Ishikawa (cell line): ENCODE measurements around the gene TMEM169.

Experiments used
- CEBPB ChIP-seq: IDR thresholded peaks from 2 replicates; pipeline ENCODE4 v1.6.1; 2012
- CREB1 ChIP-seq: IDR thresholded peaks from 2 replicates; pipeline ENCODE4 v1.6.1; 2012; ENCODE audit warnings: low read depth
- EP300 ChIP-seq: IDR thresholded peaks from 2 replicates; pipeline ENCODE4 v1.6.1; 2012; ENCODE audit warnings: borderline replicate concordance
- FOXM1 ChIP-seq: IDR thresholded peaks from 2 replicates; pipeline ENCODE4 v1.6.1; 2012; ENCODE audit warnings: low read depth, borderline replicate concordance
- RAD21 ChIP-seq: IDR thresholded peaks from 2 replicates; pipeline ENCODE4 v1.6.1; 2012; ENCODE audit warnings: low read depth
- REST ChIP-seq: IDR thresholded peaks from 2 replicates; pipeline ENCODE4 v1.6.1; 2012; ENCODE audit warnings: low read depth, mild to moderate bottlenecking
- TAF1 ChIP-seq: IDR thresholded peaks from 2 replicates; pipeline ENCODE4 v1.6.1; 2012; ENCODE audit warnings: low read depth, mild to moderate bottlenecking
- TCF12 ChIP-seq: IDR thresholded peaks from 2 replicates; pipeline ENCODE4 v1.6.1; 2012; ENCODE audit warnings: low read depth
- TEAD4 ChIP-seq: IDR thresholded peaks from 2 replicates; pipeline ENCODE4 v1.6.1; 2012
- USF1 ChIP-seq: IDR thresholded peaks from 2 replicates; pipeline ENCODE4 v1.6.1; 2012
- YY1 ChIP-seq: IDR thresholded peaks from 2 replicates; pipeline ENCODE4 v1.6.1; 2012; ENCODE audit warnings: low read depth
- ZBTB7A ChIP-seq: IDR thresholded peaks from 2 replicates; pipeline ENCODE4 v1.6.1; 2012; ENCODE audit warnings: low read depth
- TF ChIP-seq, protein P1 (sequence below): IDR thresholded peaks from 2 replicates; pipeline ENCODE4 v1.6.1; 2012

DNA sequence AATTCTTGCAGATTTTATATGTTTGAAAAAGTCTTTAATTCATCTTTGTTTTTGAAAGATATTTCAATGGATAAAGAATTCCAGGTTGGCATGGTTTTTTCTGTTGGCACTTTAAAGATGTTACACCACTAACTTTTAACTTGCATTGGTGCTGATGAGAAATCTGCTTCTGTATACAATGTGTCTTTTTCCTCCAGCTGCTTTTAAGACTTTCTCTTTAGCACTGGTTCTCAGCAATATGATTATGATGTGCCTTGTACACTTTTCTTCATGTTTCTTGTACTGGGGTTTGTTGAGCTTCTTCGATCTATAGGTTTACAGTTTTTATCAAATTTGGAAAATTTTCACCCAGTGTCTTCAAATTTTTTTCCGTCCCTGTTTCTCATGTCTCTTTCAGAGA, 29.3 kb upstream of the TMEM169 start:
- TF ChIP-seq CEBPB (no peak), TAF1 (no peak), TCF12 (no peak), FOXM1 (no peak), CREB1 (no peak), EP300 (no peak), USF1 (no peak), REST (no peak), TEAD4 (no peak), ZBTB7A (no peak), YY1 (no peak), RAD21 (no peak)
- TF ChIP-seq, protein P1, sequence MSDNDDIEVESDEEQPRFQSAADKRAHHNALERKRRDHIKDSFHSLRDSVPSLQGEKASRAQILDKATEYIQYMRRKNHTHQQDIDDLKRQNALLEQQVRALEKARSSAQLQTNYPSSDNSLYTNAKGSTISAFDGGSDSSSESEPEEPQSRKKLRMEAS = no peak
